OCI-LY7 (cell line): ENCODE data around the gene CTNND2. TPM values are rescaled to one million over a fixed set of nuclear protein-coding genes. Genes with fewer than 3 reads are reported as not detected.

Experiments
- BruUV-seq: library from RNA; stranded (reverse); fragments of 400-500 nt; replicated peaks from 2 replicates; lab custom pipeline; 2021; lab: Mats Ljungman, UMichigan
- CTCF ChIA-PET: fragments of 300-600 bp; sonication (Branson Sonifier 250); formaldehyde crosslinking; loops from one replicate; lab custom pipeline; 2022; ENCODE audit warnings: antibody characterized with exemption; ENCODE audit not compliant: unreplicated experiment; lab: Charles Lee
- POLR2A ChIA-PET: fragments of 300-600 bp; sonication (Branson Sonifier 250); formaldehyde crosslinking; loops from one replicate; lab custom pipeline; 2022; ENCODE audit warnings: antibody characterized with exemption; lab: Charles Lee
- DNase-seq: peaks from one replicate; pipeline ENCODE4 v3.0.0-alpha.2; 2015; ENCODE audit warnings: low spot score
- H2AFZ ChIP-seq: fragments of 200-600 bp; sonication (generic), shearing (Covaris generic); 2 replicates; pipeline ENCODE4 v1.6.1; 2014; ENCODE audit warnings: mild to moderate bottlenecking, antibody characterized with exemption, low read length, moderate library complexity
- H3K27ac ChIP-seq: fragments of 200-600 bp; sonication (generic); 2 replicates; pipeline ENCODE4 v1.5.1; 2014; ENCODE audit warnings: mixed run types, low read depth, mild to moderate bottlenecking, moderate library complexity, low read length, inconsistent platforms; ENCODE audit not compliant: poor library complexity, severe bottlenecking
- H3K36me3 ChIP-seq: fragments of 200-600 bp; sonication (generic); 2 replicates; pipeline ENCODE4 v1.6.1; 2014; ENCODE audit warnings: mild to moderate bottlenecking, antibody characterized with exemption, low read length, moderate library complexity, mixed read lengths; ENCODE audit not compliant: insufficient read depth
- H3K4me1 ChIP-seq: fragments of 200-600 bp; sonication (generic); 2 replicates; pipeline ENCODE4 v1.5.1; 2014; ENCODE audit warnings: mild to moderate bottlenecking, low read length; ENCODE audit not compliant: insufficient read depth, poor library complexity, severe bottlenecking
- H3K4me2 ChIP-seq: fragments of 200-600 bp; sonication (generic); 2 replicates; pipeline ENCODE4 v1.6.1; 2014; ENCODE audit warnings: mild to moderate bottlenecking, low read length
- H3K4me3 ChIP-seq: fragments of 200-600 bp; sonication (generic); 2 replicates; pipeline ENCODE4 v1.5.1; 2014; ENCODE audit warnings: mild to moderate bottlenecking, low read depth, low read length; ENCODE audit not compliant: poor library complexity, severe bottlenecking
- H3K79me2 ChIP-seq: fragments of 200-600 bp; sonication (generic); 2 replicates; pipeline ENCODE4 v1.6.1; 2016; ENCODE audit warnings: low read depth, mild to moderate bottlenecking, low read length, moderate library complexity, mixed read lengths; ENCODE audit not compliant: insufficient read depth
- H3K9me2 ChIP-seq: fragments of 200-600 bp; sonication (generic); 2 replicates; pipeline ENCODE4 v1.6.1; 2016; ENCODE audit warnings: mild to moderate bottlenecking, low read length, mixed read lengths; ENCODE audit not compliant: insufficient read depth
- H3K9me3 ChIP-seq: fragments of 200-600 bp; sonication (generic); 2 replicates; pipeline ENCODE4 v1.6.1; 2014; ENCODE audit warnings: mild to moderate bottlenecking, mixed run types, low read length, mixed read lengths
- H4K20me1 ChIP-seq: fragments of 200-600 bp; sonication (generic); 2 replicates; pipeline ENCODE4 v1.6.1; 2014; ENCODE audit warnings: mild to moderate bottlenecking, antibody characterized with exemption, low read length, moderate library complexity, mixed read lengths; ENCODE audit not compliant: insufficient read depth
- CTCF ChIP-seq: fragments of 200-600 bp; sonication (generic); conservative IDR thresholded peaks from 2 replicates; pipeline ENCODE4 v1.5.1; 2014; ENCODE audit warnings: mild to moderate bottlenecking, antibody characterized with exemption, low read length, moderate library complexity, mixed read lengths
- EZH2phosphoT487 ChIP-seq: fragments of 200-600 bp; sonication (generic); IDR thresholded peaks from 2 replicates; pipeline ENCODE4 v1.6.1; 2018; ENCODE audit warnings: low read depth, borderline replicate concordance, mild to moderate bottlenecking, mixed run types, antibody characterized with exemption, low read length, moderate library complexity, mixed read lengths
- intact Hi-C: fragments of 100-400 bp; cut with micrococcal nuclease; formaldehyde crosslinking; loops from one replicate; pipeline ENCODE4 v1.10.0; 2022; ENCODE audit not compliant: unreplicated experiment
- total RNA-seq, 2 experiments: library from RNA; depleted of rRNA in 1 of 2; stranded (reverse); fragments of >200 nt in 1 of 2; shearing (Covaris generic) in 1 of 2; gene quantifications; 2 replicates each; pipeline ENCODE4 v1.2.3, GENCODE V29; 2014 to 2022

Gene CTNND2
- total RNA-seq, 2 experiments from 2014 or later, result not detected

DNA sequence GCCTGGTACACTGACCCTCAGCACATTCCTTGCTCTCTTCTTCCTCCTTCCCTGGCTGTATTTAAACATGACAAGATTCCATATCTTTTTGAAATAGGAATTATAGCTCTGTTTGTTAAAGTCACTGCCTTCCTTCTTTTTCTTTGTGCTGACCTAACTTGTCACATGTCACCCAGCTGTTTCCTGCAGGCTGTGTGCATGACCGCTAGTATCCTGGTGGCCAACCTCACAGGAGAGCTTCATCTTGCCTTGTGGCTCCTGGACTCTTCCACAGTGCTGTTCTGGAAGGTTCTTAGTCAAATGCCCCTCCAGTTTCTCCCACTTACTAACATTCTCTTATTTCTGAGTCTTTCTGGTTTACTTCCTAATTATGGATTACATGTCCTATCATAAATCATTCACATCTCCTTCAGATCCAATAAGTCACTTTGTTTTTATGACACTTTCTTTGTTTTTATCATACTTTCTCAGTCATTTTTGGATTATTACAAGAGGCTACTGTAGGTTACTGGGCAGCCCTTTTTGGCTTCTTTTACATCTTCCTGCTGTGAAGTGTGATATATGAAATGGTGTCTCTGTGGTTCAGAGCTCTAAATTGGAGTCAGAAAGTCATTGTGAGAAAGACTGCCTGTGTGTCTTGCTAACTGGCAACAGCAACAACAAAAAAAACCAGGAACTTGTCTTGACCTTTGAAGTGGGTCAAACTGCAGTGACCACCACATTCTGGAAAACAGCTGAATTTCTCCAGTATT is 679.6 kb downstream of the CTNND2 start:
- no peak overlapping the region for H3K27ac ChIP-seq
- CTCF ChIA-PET, result interaction anchor here (0.6 kb wide), 1 partner anchor 1823 kb away, joined by 3 read pairs; no protein-coding TSS in a partner anchor
- POLR2A ChIA-PET, result no interaction called here
- intact Hi-C loops, result no loop called here
- no peaks in the 10 kb centered on the region for H3K36me3 ChIP-seq
- no peaks in the 10 kb centered on the region for H3K9me3 ChIP-seq
- H3K4me1 ChIP-seq, result no peaks in the 10 kb centered on the region
- DNase-seq, result no peak
- H3K9me2 ChIP-seq, result no peaks in the 10 kb centered on the region
- no peak overlapping the region for H3K4me2 ChIP-seq
- TF ChIP-seq CTCF, result no peak
- TF ChIP-seq EZH2phosphoT487, result no peak
- no peak overlapping the region for H2AFZ ChIP-seq
- no TSS peak for BruUV-seq
- H4K20me1 ChIP-seq, result no peaks in the 10 kb centered on the region
- H3K4me3 ChIP-seq, result no peak overlapping the region
- H3K79me2 ChIP-seq, result no peaks in the 10 kb centered on the region

DNA sequence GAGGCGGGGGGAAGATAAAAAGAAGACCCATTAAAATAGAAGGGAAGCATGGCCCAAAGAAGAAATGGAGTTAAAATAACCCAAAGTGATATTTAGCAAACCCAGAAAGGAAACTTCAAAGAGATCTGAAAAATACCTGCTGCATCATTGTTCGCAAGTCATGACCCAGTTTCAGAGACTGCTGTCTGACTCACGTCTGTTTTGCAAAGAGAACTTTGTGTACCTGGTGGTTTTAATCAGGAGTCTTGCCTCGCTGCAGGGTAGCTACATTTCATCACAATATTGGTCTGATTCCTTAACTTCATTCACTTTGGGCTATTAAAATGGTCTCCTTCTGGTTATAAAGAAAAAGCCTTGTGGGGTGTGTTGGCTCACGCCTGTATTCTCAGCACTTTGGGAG is 682.1 kb downstream of the CTNND2 start:
- ChIA-PET POLR2A (no interaction called here), CTCF (no interaction called here)
- H3K9me2 ChIP-seq, result no peaks in the 10 kb centered on the region
- H3K27ac ChIP-seq, result no peak overlapping the region
- H3K4me3 ChIP-seq, result no peak overlapping the region
- BruUV-seq, result no TSS peak
- H3K79me2 ChIP-seq, result no peaks in the 10 kb centered on the region
- no peaks in the 10 kb centered on the region for H4K20me1 ChIP-seq
- TF ChIP-seq CTCF (no peak), EZH2phosphoT487 (no peak)
- intact Hi-C loops, result no loop called here
- H3K4me2 ChIP-seq, result no peak overlapping the region
- no peaks in the 10 kb centered on the region for H3K9me3 ChIP-seq
- no peaks in the 10 kb centered on the region for H3K4me1 ChIP-seq
- H3K36me3 ChIP-seq, result no peaks in the 10 kb centered on the region
- no peak overlapping the region for H2AFZ ChIP-seq
- no peak for DNase-seq

DNA sequence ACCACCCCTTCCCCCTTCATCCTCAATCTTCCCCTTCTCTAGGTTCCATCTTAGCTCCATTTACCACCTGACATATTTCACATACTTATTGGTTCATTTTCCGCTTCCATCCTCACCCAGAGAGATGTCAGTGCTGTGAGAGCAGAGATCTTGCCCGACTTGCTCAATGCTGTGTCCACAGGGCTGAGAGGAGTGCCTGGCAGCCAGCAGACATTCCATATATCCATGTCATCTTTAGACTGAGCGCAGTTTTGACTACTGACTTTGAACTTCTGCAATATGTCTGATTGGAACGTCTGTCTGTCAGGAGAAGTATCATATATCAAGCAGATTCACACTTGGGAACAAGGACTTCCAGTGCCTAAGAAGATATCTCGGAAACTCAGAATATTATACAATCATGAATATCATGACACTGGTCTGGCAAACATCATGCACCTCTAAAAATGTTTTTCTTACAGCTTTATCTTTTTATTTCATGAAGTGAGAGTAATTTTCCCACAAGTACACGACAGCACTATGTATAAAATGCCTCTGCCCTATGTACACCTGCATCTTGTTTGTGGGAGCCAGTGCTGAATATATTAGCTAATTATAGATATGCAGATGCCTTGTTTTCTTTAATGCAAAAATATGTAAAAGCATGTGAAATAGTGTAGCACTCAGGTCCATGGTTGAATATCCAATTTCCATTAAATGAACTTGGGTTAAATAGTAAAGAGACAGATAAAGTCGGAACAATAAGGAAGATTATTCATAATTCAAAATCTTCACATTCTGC is 689.2 kb downstream of the CTNND2 start:
- H3K79me2 ChIP-seq, result no peaks in the 10 kb centered on the region
- intact Hi-C loops, result no loop called here
- H3K4me2 ChIP-seq, result no peak overlapping the region
- H2AFZ ChIP-seq, result no peak overlapping the region
- DNase-seq, result no peak
- CTCF ChIA-PET, result no interaction called here
- no TSS peak for BruUV-seq
- no peaks in the 10 kb centered on the region for H4K20me1 ChIP-seq
- H3K27ac ChIP-seq, result no peak overlapping the region
- no peaks in the 10 kb centered on the region for H3K36me3 ChIP-seq
- no peaks in the 10 kb centered on the region for H3K9me3 ChIP-seq
- no peaks in the 10 kb centered on the region for H3K9me2 ChIP-seq
- H3K4me1 ChIP-seq, result no peaks in the 10 kb centered on the region
- TF ChIP-seq CTCF, result no peak
- no peak for TF ChIP-seq EZH2phosphoT487
- POLR2A ChIA-PET, result no interaction called here
- no peak overlapping the region for H3K4me3 ChIP-seq
